ENCODE data around the gene IL21R.
A peak's percentile ranks its signal among the peaks of the same experiment; 100 is the strongest.
"Not testable (repeated sequence)": the region's sequence is repeated elsewhere in the genome, so short reads cannot be mapped to it uniquely, and the experiment has no call there.

IL21R gene

DNA sequence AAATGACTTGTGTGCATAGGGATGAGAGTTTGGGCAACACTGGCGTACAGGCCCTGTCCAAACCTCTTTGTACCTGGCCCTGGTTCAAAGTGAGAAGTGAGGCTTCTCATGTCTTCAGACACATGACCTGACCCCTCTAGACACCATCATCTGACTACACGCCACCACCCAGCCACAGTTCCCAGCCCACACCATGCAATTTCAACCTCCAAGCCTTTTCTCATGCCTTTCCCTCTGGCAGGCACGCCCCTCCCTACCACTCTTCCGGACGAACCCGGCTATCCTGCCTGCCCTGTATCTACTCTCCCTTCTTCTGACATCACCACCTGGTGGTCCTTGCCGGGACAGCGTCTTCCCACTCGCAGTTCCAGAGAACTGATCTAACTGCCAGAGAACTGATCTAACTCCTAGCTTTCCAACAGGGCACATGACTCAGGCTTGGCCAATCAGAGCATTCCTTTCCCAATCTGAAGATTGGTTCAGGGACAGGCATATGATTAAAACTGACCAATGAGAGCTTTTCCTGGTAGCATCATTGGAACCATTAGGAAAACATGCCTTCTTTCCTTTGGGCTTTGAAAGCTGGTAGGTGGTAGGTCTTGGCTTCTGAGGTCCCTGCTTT is 27.1 kb upstream of the IL21R start:
- peak; percentile 42 for DNase-seq (ENCODE audit: low read depth)

DNA sequence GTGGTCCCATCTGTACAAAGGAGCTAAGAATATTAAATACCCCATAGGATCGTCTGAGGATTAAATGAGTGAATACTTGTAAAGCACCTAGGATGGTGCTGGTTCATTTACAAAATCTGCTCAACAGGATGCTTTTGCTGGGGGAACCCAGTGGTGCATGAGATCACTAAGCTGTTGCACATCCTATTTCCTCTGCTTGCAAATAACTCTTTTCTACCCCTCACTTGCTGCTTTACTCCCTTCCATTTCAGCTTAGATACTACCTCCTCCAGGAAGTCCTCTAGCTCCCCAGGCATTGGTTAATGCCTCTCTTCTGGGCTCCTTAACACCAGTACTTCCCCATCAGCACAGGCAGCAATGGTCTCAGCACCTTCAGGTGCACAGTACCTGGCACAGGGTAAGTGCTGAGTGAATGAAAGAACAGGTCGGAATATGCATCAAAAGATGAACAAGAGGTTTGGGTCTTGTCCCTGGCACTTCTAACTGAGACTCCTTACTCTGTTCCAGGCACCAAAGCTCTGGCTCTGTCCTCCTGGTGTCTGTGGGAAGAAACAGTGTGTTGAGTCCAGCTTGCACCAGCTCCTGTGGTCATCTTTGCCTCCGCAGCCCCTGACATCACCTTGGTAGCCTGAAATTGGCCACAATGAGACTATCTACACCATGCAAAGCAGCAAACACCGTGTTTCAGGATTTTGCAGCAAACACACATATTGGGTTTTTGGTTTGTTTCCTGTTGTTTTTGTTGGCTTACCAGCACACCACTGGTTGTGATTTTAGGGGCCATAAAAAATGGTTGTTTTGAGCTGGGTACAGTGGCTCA is 24.1 kb upstream of the IL21R start:
- DNase-seq (ENCODE audit: low read depth), result no peak

DNA sequence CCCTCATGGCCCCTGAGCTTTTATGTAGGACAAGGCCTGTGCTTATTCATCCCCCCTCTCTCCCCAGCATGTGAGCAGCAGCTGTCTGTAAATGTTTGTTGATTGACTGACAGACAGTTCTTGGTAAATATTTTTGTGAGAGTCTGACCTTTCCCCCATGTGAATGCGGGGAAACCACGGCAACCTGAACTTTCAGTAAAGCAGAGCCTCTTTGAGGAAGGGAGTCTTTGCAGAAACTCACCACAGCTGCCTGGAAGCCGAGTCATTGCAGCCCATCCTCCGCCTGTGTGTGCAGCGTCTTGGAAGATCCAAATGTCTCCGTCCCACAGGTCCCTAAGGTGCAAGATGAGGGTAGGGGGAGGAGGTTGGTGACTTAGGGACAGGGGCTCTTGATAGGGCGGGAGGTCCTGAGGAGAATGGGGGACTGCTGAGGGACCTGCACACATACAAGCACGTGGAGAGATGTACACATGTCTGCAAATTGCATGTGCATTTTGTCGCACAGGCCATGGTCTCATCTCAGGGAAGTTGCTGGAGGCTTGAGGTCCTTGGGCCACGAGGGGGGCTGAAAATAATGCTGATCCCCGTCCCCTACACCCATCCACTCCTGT is 23.0 kb upstream of the IL21R start:
- DNase-seq (ENCODE audit: low read depth), result no peak

DNA sequence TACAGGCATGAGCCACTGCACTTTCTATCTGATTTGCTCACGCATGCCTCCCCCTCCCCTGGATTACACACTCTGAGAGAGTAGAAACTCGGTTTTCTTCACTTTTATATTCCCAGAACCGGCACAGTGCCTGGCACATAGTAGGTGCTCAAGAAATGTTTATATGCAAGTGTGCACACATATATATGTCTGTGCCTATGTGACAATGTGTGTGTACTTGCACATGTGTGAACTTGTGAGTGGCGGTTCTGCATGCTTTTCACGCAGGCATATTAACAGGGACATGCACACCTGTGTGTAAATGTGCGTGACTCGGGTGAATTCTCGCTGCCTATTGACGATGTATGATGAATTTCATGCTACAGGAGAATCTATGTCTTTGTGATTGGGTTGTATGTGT is 22.1 kb upstream of the IL21R start:
- DNase-seq (ENCODE audit: low read depth), result no peak

DNA sequence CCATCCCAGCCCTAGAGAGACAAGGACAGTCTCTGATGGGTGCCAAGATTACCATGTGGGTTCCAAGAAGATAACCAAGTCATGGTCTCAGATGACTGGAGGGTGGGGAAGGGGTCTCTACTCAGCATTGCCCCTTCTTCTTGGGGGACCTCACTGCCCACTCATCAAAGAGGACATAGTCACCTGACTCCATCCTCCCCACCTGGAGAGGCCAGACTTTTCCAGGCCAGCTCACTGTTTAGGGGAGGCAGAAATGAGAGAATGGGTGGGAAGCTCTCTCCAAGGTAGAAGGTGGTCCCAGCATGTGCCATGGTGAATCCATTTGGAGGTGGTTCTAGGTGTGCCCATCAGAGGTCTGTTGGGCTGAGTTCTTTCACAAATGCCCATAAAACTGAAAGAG is 20.7 kb upstream of the IL21R start:
- DNase-seq (ENCODE audit: low read depth), result no peak

DNA sequence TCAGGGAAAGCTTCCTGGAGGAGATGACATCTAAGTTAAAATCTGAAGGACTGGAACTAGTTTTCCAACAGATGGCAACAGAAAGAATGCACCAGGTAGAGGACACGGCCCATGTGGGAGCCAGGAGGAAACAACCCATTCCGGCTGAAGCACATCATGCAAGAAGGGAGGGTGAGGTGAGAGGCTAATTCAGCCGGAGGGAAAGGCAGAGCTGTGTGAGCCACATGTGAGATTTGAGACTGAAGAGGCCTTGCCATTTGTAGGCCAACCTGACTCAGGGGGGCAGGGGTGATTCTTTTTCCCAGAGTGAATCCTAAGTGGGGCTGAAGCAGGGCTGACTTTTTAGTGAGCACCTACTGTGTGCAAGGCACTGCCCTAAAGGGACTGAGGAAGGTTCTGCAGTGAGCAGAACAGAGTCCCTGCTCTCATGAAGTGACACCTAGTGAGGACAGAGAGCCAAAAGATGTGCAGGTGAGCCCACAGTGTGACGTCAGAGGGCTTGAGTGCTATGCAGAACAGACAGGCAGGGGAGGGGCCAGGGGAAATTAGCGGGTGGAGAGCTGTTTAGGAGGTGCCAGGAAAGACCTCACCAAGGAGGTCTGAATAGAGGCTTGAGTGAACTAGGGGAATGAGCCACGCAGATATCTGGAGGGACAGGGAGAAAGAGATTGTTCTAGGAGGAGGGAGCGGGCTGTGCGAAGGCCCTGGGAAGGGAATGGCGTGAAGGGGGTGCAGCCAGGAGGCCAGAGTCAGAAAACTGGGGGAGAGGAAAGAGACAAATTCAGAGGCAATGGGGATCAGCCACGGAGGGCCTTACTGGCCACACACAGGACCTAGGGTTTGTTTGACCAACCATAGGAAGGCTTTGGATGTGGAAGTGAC is 19.8 kb upstream of the IL21R start:
- DNase-seq (ENCODE audit: low read depth), result no peak

DNA sequence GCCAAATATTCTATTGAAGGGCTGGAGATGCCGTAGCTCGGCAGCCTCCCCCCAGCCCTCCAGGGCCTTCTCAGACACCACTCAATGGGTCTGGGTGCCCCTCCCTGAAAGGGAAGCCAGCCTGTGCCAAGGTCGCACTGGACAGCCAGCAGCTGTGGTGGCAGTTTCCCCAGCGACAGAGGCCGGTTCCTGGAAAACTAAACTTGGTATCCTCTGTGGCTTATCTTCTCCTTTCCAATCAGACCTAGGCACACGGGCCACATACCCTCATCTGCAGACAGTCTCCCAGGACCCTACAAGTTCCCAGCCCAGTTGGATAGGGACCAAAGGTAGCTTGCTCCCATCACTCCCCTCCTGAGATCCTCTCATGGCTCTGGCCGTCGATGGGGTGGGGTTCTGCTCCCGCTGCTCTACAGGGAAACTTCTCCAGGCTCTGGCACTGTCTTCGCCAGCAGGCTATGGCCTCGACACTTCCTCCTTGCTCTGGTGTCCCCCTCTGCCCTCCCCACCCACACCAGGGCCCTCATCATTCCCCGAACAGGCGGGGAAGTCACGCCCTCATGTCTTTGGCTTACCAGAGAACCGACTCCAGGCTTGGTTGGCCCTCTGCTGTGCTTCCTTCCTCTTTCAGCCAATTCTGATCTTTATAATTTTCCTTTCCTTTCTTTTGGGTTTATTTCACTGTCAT is 18.3 kb upstream of the IL21R start:
- DNase-seq (ENCODE audit: low read depth), result no peak

DNA sequence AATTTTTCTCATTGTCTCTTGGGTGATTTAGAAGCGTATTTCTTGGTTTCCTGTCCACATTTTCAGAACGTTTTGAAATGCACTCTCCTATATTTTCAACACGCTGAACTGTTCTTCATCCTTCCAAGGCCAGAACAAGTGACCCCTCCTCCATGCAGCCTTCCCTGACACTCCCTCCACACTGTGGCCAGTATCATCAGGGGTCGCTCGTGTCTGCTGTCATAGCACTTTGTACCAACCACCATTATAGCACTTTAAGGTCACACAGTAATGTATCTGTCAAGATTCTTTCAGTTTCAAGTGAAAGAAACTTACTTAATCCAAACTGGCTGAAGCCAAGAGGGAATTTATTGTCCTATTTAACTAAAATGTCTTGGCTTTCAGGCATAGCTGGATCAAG is 17.5 kb upstream of the IL21R start:
- no peak for DNase-seq (ENCODE audit: low read depth)

DNA sequence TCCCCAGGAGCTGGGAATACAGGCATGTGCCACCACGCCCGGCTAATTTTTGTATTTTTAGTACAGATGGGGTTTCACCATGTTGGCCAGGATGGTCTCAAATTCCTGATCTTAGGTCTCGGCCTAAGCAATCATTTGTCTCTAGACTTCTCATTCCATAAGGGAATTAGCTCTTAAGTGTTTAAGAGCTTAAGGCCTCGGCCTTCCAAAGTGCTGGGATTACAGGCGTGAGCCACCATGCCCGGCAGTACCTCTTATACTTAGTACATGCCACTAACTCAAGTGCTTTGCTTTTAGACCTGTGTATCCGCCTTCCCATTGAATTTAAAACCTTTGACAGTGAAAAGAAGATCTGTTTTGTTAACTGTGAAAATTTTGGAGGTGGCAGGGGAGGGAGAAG is 16.6 kb upstream of the IL21R start:
- DNase-seq (ENCODE audit: low read depth), result no peak

DNA sequence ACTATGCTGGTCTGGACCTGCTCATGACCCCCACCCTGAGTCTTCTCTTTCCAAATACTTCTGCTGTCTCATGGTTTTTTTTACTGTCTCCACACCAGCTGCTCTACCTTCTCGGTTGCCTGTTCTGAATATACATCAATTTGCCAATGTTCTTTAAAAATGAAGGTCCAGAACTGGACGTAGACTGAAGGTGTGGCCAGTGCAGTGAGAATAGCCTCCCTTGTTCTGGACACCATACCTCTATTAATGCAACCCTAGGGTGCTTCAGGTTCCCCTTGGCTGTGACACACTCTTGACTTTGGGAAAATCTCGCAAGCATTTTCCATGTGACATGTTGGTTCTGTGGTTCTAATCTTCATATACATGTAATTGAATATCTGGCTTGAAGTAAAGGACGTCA is 15.3 kb upstream of the IL21R start:
- no peak for DNase-seq (ENCODE audit: low read depth)

DNA sequence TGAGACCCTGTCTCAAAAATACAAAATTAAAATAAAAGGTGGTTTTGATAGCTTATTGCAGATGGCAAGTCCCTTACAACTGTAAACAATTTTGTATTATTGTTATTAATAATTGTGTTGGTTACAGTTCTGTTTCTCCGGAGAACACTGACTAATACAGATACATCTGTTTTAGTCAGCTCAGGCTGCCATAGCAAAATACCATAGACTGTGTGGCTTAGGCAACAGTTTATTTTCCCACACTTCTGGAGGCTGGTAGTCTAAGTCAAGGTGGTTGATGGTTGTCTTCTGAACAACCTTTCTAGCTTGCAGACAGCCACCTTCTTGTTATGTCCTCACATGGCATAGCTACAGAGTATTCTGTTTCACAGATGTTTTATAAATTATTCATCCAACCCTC is 14.2 kb upstream of the IL21R start:
- no peak for DNase-seq (ENCODE audit: low read depth)

DNA sequence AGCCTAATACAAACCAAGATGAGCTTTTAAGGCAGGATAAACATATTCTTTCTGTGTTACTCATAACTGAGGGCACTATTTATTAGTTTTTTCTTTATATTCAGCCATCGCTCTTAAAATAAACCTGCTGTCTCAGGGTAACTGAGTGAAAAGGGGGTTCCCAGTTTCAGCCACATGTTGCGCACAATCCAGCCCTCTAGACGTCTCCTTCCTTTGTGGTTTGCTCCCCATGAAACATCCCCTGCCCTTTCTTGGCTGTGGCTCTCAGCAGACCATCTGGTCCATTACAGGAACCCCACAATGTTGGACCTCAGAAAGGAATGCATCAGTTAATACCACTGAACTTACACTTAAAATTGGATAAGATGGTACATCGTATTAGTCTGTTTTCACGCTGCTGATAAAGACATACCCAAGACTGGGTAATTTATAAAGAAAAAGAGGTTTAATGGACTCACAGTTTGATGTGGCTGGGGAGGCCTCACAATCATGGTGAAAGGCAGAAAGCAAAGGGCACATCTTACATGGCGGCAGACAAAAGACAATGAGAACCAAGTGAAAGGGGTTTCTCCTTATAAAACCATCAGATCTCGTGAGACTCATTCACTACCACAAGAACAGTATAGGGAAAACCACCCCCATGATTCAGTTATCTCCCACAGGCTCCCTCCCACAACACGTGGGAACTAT is 12.6 kb upstream of the IL21R start:
- no peak for DNase-seq (ENCODE audit: low read depth)

DNA sequence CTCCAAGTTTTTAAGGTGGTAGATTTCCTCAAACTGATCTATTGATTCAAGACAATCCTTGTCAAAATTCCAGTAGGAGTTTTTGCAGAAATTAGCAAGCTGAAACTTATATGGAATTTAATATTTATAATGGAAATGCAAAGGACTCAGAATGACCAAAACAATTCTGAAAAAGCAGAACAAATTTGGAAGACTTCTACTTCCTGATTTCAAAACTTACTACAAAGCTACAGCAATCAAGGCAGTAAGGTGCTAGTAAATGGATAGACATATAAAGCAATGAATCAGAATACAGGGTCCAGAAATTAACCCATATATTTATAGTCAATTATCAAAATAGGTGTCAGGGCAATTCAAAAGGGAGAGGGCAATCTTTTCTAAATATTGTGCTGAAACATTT is 11.8 kb upstream of the IL21R start:
- DNase-seq (ENCODE audit: low read depth), result no peak

DNA sequence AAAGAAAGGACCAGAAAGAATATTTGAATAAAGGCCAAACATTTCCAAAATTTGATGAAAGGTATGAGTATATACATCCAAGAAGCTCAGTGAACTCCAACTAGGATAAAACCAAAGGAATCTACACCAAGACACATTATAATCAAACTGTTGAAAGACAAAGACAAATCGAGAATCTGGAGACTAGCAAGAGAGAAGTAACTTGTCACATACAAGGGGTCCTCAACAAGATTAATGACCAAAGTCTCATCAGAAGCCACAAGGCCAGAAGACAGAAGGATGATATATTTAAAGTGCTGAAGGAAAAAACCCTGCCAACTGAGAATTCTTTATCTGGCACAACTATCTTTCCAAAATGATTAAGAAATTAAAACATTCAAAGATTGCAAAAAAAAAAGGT is 9.3 kb upstream of the IL21R start:
- DNase-seq (ENCODE audit: low read depth), result no peak

DNA sequence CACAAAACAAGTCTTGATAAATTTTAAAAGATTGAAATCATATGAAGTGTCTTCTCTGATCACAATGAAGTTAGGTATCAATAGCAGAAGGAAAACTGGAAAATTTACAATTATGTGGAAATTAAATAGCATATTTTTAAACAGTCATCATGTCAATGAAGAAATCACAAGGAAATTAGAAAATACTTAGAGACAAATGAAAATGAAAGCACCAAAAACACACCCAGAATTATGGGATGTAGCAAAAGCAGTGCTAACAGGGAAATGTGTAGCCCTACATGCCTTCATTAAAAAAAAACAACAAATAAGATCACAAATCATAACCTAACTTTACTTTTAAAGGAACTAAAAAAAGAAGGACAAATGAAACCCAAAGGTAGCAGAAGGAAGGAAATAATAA is 7.5 kb upstream of the IL21R start:
- DNase-seq (ENCODE audit: low read depth), result no peak

DNA sequence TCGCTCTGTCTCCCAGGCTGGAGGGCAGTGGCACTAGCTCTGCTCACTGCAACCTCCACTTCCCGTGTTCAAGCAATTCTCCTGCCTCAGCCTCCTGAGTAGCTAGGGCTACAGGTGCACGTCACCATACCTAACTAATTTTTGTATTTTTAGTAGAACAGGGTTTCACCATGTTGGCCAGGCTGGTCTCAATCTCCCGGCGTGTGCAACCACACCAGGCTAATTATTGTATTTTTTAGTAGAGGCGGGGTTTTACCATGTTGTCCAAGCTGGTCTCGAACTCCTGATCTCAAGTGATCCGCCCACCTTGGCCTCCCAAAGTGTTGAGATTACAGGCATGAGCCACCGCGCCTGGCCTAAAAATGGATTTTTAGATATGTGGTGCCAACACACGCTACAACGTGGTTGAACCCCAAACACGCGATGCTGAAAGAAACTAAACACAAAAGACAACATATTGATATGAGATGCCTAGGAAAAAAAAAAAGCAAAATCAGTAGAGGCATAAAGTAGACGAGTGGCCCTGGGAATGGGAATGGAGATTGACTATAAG is 3.6 kb upstream of the IL21R start:
- DNase-seq (ENCODE audit: low read depth), result not testable (repeated sequence)

DNA sequence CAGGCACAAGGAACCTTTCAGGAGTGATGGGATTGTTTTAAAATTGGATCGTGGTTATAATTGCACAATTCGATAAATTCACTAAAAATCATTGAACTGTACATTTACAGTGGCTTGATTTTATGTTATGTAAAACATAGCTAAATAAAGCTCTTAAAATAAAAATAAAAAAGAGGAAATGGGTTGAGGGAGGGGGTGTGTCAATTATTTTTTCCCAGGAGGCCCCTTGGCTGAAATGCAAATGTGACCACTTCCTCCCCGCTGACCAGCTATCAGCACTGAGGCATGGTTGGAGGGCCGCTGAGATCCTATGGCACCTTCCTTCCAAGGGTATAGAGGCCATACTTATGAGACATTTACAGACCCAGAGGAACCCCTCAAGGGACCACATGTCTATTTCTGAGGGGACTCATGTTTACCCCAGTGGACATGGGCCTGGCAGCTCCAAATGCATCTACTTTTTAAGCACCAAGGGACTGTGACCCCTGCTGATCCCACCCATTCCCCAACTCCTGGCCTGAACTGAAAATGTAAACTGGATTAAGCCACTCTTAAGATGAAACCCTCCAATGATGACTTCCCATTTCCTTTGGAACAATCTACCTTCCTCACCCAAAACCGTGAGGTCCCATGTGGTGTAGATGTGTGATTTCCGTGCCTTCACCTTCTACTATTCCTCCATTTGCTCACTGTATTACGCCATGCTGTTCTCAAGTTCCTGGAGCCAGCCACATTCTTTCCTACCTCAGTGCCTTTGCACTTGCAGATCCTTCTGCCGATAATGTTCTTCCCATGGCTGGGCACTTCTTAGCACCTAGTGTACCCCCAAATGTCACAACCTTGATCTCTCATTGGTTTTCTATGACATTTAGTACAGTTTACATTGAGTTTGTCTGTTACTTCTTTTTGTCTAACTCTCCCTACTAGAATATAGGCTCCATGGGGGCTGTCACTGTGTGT is 2.8 kb upstream of the IL21R start:
- DNase-seq (ENCODE audit: low read depth), result no peak

DNA sequence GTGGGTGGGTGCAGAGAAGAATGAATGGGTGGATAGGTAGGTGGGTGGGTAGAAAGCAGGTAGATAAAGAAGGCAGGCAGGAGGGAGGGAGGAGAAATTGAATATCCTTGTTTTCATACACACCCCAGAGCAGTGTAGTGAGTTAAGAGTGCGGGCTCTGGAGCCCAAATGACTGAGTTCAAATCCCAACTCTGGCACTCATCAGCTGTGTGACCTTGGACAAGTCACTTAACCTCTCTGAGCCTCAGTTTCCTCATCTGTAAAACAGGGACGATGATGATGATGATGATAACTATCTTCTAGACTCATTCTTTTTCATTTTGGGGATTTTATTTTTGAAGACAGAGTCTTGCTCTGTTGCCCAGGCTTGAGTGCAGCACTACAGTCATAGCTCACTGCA is 2.0 kb upstream of the IL21R start:
- no peak for DNase-seq (ENCODE audit: low read depth)

DNA sequence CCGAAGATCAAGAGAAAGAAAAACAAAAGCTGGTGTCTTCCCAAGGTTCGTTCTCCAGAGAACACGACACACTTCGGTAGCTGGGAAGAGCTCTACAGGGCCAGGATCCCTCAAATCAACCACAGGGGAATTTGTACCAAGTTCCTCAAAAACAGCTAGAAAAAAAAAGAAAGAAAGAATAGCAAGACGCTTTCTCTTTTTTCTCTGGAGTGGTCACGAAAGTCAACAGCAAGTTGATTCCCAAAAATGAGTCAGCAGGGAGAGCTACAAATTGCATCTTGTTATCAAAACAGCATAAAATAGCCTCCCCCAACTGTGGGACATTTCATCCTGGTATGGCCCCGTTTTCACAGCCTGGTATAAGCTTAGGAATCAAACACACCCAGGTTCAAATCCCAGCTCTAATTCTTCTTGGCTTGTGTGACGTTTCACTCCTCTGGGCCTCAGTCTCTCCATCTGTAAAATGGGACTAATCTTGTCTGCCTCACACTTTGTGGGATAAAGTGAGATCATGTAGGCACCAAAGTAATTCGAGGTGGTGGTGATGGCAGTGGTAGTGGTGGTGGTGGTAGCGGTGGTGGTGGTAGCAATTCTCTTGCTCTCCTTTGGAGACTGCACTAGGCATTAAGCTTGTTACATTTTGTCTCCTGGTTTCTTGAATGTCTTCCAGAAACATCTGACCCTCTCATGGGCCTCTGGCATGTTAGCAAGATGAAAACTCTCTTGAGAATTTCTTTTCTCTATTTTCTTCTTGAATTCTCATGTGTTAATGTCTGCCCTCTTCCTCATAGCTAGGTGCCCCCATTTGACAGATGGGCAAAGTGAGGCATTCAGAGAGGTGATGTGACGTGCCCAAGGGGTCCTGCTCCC is 988 bp upstream of the IL21R start:
- DNase-seq (ENCODE audit: low read depth), result no peak

All from stimulated activated CD8-positive, alpha-beta memory T cell treated with anti-CD3 and anti-CD28 coated beads, Interleukin-4, amount 100 ng/mL, for 24 hours (primary cell).